Hepatocyte (in vitro differentiated cells): ENCODE data around the gene RIN3. TPM values are rescaled to one million over a fixed set of nuclear protein-coding genes. Genes with fewer than 3 reads are reported as not detected.

ENCODE experiments used
- DNase-seq: peaks from one replicate; pipeline ENCODE4 v3.0.0-alpha.2; 2016; ENCODE audit warnings: low spot score
- H2AFZ ChIP-seq: fragments of 200-600 bp; sonication (generic); 2 replicates; pipeline ENCODE4 v1.6.0; 2016; ENCODE audit warnings: antibody characterized with exemption, mild to moderate bottlenecking
- H3K27ac ChIP-seq: fragments of 200-600 bp; sonication (generic); 2 replicates; pipeline ENCODE4 v1.5.1; 2016; ENCODE audit warnings: mild to moderate bottlenecking
- H3K27me3 ChIP-seq: fragments of 200-600 bp; sonication (generic); 2 replicates; pipeline ENCODE4 v1.6.1; 2016
- H3K36me3 ChIP-seq: fragments of 200-600 bp; sonication (generic); replicated peaks from 2 replicates; pipeline ENCODE4 v1.5.1; 2016; ENCODE audit warnings: low read depth; ENCODE audit not compliant: insufficient read depth
- H3K4me1 ChIP-seq: fragments of 200-600 bp; sonication (generic); 2 replicates; pipeline ENCODE4 v1.5.1; 2016; ENCODE audit warnings: mild to moderate bottlenecking, moderate library complexity; ENCODE audit not compliant: insufficient read depth
- H3K4me2 ChIP-seq: fragments of 200-600 bp; sonication (generic); 2 replicates; pipeline ENCODE4 v1.6.0; 2016
- H3K4me3 ChIP-seq: fragments of 200-600 bp; sonication (generic); 2 replicates; pipeline ENCODE4 v1.5.1; 2016; ENCODE audit warnings: mild to moderate bottlenecking
- H3K79me2 ChIP-seq: fragments of 200-600 bp; sonication (generic); 2 replicates; pipeline ENCODE4 v1.6.0; 2017; ENCODE audit warnings: mild to moderate bottlenecking
- H3K9me2 ChIP-seq: fragments of 200-600 bp; sonication (generic); replicated peaks from 2 replicates; pipeline ENCODE4 v1.6.0; 2017; ENCODE audit warnings: mild to moderate bottlenecking; ENCODE audit not compliant: insufficient read depth
- H3K9me3 ChIP-seq: fragments of 200-600 bp; sonication (generic); 2 replicates; pipeline ENCODE4 v1.5.1; 2016; ENCODE audit warnings: low read depth, mild to moderate bottlenecking
- H4K20me1 ChIP-seq: fragments of 200-600 bp; sonication (generic); 2 replicates; pipeline ENCODE4 v1.6.0; 2016; ENCODE audit warnings: mild to moderate bottlenecking; ENCODE audit not compliant: insufficient read depth, poor library complexity, severe bottlenecking
- CTCF ChIP-seq: fragments of 200-600 bp; sonication (generic); IDR thresholded peaks from 2 replicates; pipeline ENCODE4 v1.5.1; 2016; ENCODE audit warnings: antibody characterized with exemption, mild to moderate bottlenecking; ENCODE audit not compliant: poor library complexity
- EZH2 ChIP-seq: fragments of 200-600 bp; sonication (generic); IDR thresholded peaks from 2 replicates; pipeline ENCODE4 v1.6.1; 2016; ENCODE audit warnings: antibody characterized with exemption, mild to moderate bottlenecking, borderline replicate concordance
- EZH2phosphoT487 ChIP-seq: fragments of 200-600 bp; sonication (generic); IDR thresholded peaks from one replicate; pipeline ENCODE4 v1.6.1; 2018; ENCODE audit warnings: antibody characterized with exemption, mild to moderate bottlenecking, low read depth, moderate library complexity; ENCODE audit not compliant: unreplicated experiment, severe bottlenecking
- WGBS: methylation state at CpG from one replicate; pipeline ENCODE4 v1.1.6; 2016; ENCODE audit warnings: low lambda C conversion rate; ENCODE audit errors: missing lambda C conversion rate; 5-methylcytosine and 5-hydroxymethylcytosine counted together
- polyA plus RNA-seq: library from polyadenylated mRNA; unstranded; fragments of >200 nt; fragmentation: Nextera tagmentation; extraction: Ambion mirVana; gene quantifications from 2 replicates; pipeline ENCODE4 v1.2.1, GENCODE V29; 2016
- total RNA-seq: library from RNA; depleted of rRNA; stranded (reverse); fragments of >200 nt; gene quantifications from 2 replicates; pipeline ENCODE4 v1.2.3, GENCODE V29; 2014

The RIN3 gene
- total and polyA plus RNA-seq, 2 experiments from 2014 or later = 4.2 to 11.8 TPM

- H3K4me3 ChIP-seq = no peak overlapping the region
- no peak overlapping the region for H3K4me2 ChIP-seq
- H3K9me2 ChIP-seq = no peaks in the 10 kb centered on the region
- no peak for TF ChIP-seq EZH2
- TF ChIP-seq EZH2phosphoT487 = no peak
- no peak for TF ChIP-seq CTCF
- H4K20me1 ChIP-seq = no peaks in the 10 kb centered on the region
- no peak for DNase-seq
- H3K4me1 ChIP-seq = peaks cover 24% of the 10 kb centered on the region
- H3K27me3 ChIP-seq = no peaks in the 10 kb centered on the region
- no peaks in the 10 kb centered on the region for H3K79me2 ChIP-seq
- H3K36me3 ChIP-seq = no peaks in the 10 kb centered on the region
- WGBS = 98% methylated on average over 3 of the region's 3 CpGs
- H3K9me3 ChIP-seq = no peaks in the 10 kb centered on the region
- H2AFZ ChIP-seq = no peak overlapping the region
- peak overlapping the region; percentile 20 for H3K27ac ChIP-seq
These were observed 39.5 kb upstream of the RIN3 start for GRCh38 chr14:92473969-92474535.

DNA sequence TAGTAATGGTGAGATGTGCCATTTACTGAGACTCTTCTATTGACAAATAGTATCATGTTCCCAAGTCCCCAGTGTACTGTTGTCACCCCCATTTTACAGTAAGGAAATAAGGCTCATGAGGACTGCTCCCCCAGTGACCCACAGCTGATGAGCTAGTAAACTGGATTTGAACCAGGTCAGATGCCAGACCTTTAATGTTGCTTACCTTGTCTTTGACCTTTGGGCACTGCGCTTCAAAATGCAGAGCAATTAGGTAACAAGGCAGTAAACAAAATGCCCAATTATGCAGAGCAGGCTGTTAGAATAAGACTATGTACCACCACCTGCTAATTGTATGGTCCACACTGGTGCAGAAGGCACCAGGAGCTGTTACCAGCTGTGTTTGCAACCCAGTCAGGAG is 38.5 kb upstream of the RIN3 start:
- no peak overlapping the region for H3K27ac ChIP-seq
- TF ChIP-seq CTCF (no peak), EZH2 (no peak), EZH2phosphoT487 (no peak)
- WGBS = 85% methylated on average over 1 of the region's 1 CpG
- DNase-seq = no peak
- H3K9me3 ChIP-seq = no peaks in the 10 kb centered on the region
- H3K4me2 ChIP-seq = no peak overlapping the region
- no peaks in the 10 kb centered on the region for H3K27me3 ChIP-seq
- no peaks in the 10 kb centered on the region for H3K36me3 ChIP-seq
- H2AFZ ChIP-seq = no peak overlapping the region
- H3K79me2 ChIP-seq = no peaks in the 10 kb centered on the region
- H3K9me2 ChIP-seq = no peaks in the 10 kb centered on the region
- H3K4me1 ChIP-seq = peaks cover 24% of the 10 kb centered on the region
- H4K20me1 ChIP-seq = no peaks in the 10 kb centered on the region
- no peak overlapping the region for H3K4me3 ChIP-seq

DNA sequence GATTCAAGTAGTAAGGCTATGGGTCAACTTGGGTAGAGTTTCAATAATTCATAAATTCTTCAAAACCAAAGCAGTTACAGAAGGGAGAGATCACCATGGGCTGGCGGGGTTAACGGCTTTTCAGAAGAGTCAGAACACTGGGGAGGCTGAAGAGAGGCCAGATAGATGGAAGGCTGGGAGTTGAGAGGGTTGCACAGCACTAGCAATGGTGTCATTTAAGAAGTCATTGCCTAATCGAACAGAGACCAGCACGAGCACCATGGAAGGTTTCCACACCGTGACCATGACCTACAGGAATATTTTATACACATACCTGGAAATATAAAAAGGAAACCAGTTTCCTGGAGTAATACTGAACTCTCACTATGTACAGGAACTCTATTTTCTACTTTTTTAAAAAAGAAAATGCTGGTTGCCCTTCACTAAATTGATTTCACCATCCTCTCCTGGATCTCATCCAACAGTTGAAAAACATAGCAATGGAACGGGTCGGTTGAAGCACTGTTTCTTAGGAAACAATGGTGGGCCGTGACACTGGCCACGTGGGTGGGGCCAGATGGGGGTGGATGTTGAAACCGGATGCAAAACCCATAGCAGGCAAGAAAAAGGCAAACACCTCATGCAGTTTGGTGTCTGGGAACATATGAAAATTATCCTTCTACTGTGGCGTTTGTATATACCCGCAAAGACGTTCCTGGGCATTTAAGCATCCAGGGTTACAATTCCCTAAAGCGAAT is 38.0 kb upstream of the RIN3 start:
- H3K27ac ChIP-seq = no peak overlapping the region
- H3K4me2 ChIP-seq = no peak overlapping the region

More for the DNA sequence above, 38.0 kb upstream of the RIN3 start:
- no peaks in the 10 kb centered on the region for H4K20me1 ChIP-seq
- no peaks in the 10 kb centered on the region for H3K9me3 ChIP-seq
- peaks cover 24% of the 10 kb centered on the region for H3K4me1 ChIP-seq
- H2AFZ ChIP-seq = no peak overlapping the region
- no peaks in the 10 kb centered on the region for H3K79me2 ChIP-seq
- DNase-seq = no peak
- no peak overlapping the region for H3K4me3 ChIP-seq
- WGBS = 89% methylated on average over 14 of the region's 14 CpGs
- TF ChIP-seq EZH2 (no peak), CTCF (no peak), EZH2phosphoT487 (no peak)
- H3K9me2 ChIP-seq = no peaks in the 10 kb centered on the region
- H3K36me3 ChIP-seq = no peaks in the 10 kb centered on the region
- H3K27me3 ChIP-seq = no peaks in the 10 kb centered on the region
